RWPE2 (cell line): ENCODE data around the gene CPSF2.

ENCODE experiments used
- ATAC-seq: fragments of 200-7000 bp; cut with Tn5 transposase; 3 replicates; pipeline ENCODE4 v1.9.1; 2021; ENCODE audit warnings: low read depth
- DNase-seq: peaks from one replicate; pipeline ENCODE4 v3.0.0-alpha.2; 2020; ENCODE audit warnings: low spot score
- H3K27ac ChIP-seq: fragments of 450-650 bp; 2 replicates; pipeline ENCODE4 v1.5.1; 2017; ENCODE audit warnings: mild to moderate bottlenecking; ENCODE audit not compliant: poor library complexity, severe bottlenecking
- H3K27me3 ChIP-seq: fragments of 250-450 bp; sonication (Bioruptor Pico); 2 replicates; pipeline ENCODE4 v1.5.1; 2021; ENCODE audit warnings: mild to moderate bottlenecking, moderate library complexity; ENCODE audit not compliant: insufficient read depth, poor library complexity, severe bottlenecking
- H3K36me3 ChIP-seq: fragments of 250-450 bp; sonication (Bioruptor Pico); 2 replicates; pipeline ENCODE4 v1.5.1; 2020; ENCODE audit warnings: low read depth, mild to moderate bottlenecking, moderate library complexity
- H3K4me1 ChIP-seq: fragments of 250-450 bp; sonication (Bioruptor Pico); 2 replicates; pipeline ENCODE4 v1.5.1; 2021; ENCODE audit warnings: mild to moderate bottlenecking, moderate library complexity; ENCODE audit not compliant: insufficient read depth, poor library complexity, severe bottlenecking
- H3K4me3 ChIP-seq: fragments of 250-450 bp; sonication (Bioruptor Pico); 2 replicates; pipeline ENCODE4 v1.5.1; 2021; ENCODE audit warnings: mild to moderate bottlenecking, moderate library complexity; ENCODE audit not compliant: severe bottlenecking
- H3K9me3 ChIP-seq: fragments of 250-450 bp; sonication (Bioruptor Pico); 2 replicates; pipeline ENCODE4 v1.5.1; 2021; ENCODE audit warnings: mild to moderate bottlenecking, moderate library complexity; ENCODE audit not compliant: severe bottlenecking
- CTCF ChIP-seq: fragments of 450-650 bp; IDR thresholded peaks from one replicate; pipeline ENCODE4 v1.5.1; 2017; ENCODE audit warnings: mild to moderate bottlenecking, moderate library complexity; ENCODE audit not compliant: poor library complexity, severe bottlenecking

CPSF2 gene

GRCh38 chr14:92121670-92122350 is at the start of gene CPSF2, which contains the start of gene NDUFB1:
CPSF2 (plus strand) TSS chr14:92121969; CDS start chr14:92130985, 9,016 bp downstream.
NDUFB1 (minus strand) TSS chr14:92121706; CDS start chr14:92117637, 4,069 bp downstream.
- Histone ChIP-seq H3K9me3 (no peaks in the 10 kb centered on the region), H3K36me3 (peaks cover 73% of the 10 kb centered on the region), H3K27ac (peak within 1 kb of the TSS; percentile 61), H3K4me1 (peaks cover 6% of the 10 kb centered on the region), H3K27me3 (no peaks in the 10 kb centered on the region), H3K4me3 (peak within 1 kb of the TSS; percentile 98)
- peak; percentile 88 for ATAC-seq
- TF ChIP-seq CTCF: no peak
- DNase-seq: peak; percentile 88

GRCh38 chr14:92074555-92074954 is 47.2 kb upstream of the CPSF2 start:
- Histone ChIP-seq H3K27ac (no peak overlapping the region), H3K36me3 (peaks cover 63% of the 10 kb centered on the region), H3K4me1 (no peaks in the 10 kb centered on the region), H3K27me3 (no peaks in the 10 kb centered on the region), H3K9me3 (no peaks in the 10 kb centered on the region), H3K4me3 (no peak overlapping the region)
- TF ChIP-seq CTCF: no peak
- DNase-seq: no peak
- ATAC-seq: no peak

- TF ChIP-seq CTCF: no peak
- ATAC-seq: no peak
- peaks cover 50% of the 10 kb centered on the region for H3K36me3 ChIP-seq
- H3K9me3 ChIP-seq: no peaks in the 10 kb centered on the region
- no peaks in the 10 kb centered on the region for H3K4me1 ChIP-seq
- no peak overlapping the region for H3K4me3 ChIP-seq
- no peak overlapping the region for H3K27ac ChIP-seq
- DNase-seq: no peak
- peaks cover 4% of the 10 kb centered on the region for H3K27me3 ChIP-seq
These were observed 33.3 kb upstream of the CPSF2 start for GRCh38 chr14:92088494-92088893.

- DNase-seq (no peak), ATAC-seq (peak; percentile 65)
- peaks cover 52% of the 10 kb centered on the region for H3K36me3 ChIP-seq
These were observed 28.4 kb upstream of the CPSF2 start for GRCh38 chr14:92093320-92093719.

More at GRCh38 chr14:92093320-92093719, 28.4 kb upstream of the CPSF2 start:
- H3K9me3 ChIP-seq: no peaks in the 10 kb centered on the region
- no peaks in the 10 kb centered on the region for H3K4me1 ChIP-seq
- H3K27ac ChIP-seq: no peak overlapping the region
- H3K4me3 ChIP-seq: no peak overlapping the region
- TF ChIP-seq CTCF: peak; percentile 35
- H3K27me3 ChIP-seq: peaks cover 4% of the 10 kb centered on the region
